Left lobe of liver (tissue), 2 donors: Measurements from ENCODE around the gene EIF4G3. TPM values are rescaled to one million over a fixed set of nuclear protein-coding genes. Genes with fewer than 3 reads are reported as not detected.
"Not testable (repeated sequence)": the region's sequence is repeated elsewhere in the genome, so short reads cannot be mapped to it uniquely, and the experiment has no call there.

ENCODE experiments used
- ATAC-seq: fragments of 200-7000 bp; cut with Tn5 transposase; one replicate; pipeline ENCODE4 v1.9.1; 2020; ENCODE audit warnings: mild to moderate bottlenecking, moderate library complexity
- DNase-seq: peaks from one replicate; pipeline ENCODE4 v3.0.0-alpha.2; 2020; ENCODE audit warnings: low spot score
- total RNA-seq: library from RNA; stranded (reverse); gene quantifications from one replicate; pipeline ENCODE4 v1.2.1, GENCODE V29; 2021
- donor health status: DM: no; HTN: no; CAD: no; lungs with moderate emphysema.
- donor health status: DM: no; HTN: yes; CAD: no.

The EIF4G3 gene
- total RNA-seq, 1 donor from 2014 or later, result 17.1 TPM

- ATAC-seq (no peak), DNase-seq (no peak)
These were observed 13.3 kb upstream of the EIF4G3 start for GRCh38 chr1:21189906-21190500.

GRCh38 chr1:21189421-21189820 lies 12.7 kb upstream of the EIF4G3 start:
- DNase-seq (no peak), ATAC-seq (no peak)

GRCh38 chr1:21188235-21188634 lies 11.5 kb upstream of the EIF4G3 start:
- DNase-seq, result no peak
- no peak for ATAC-seq

- no peak for ATAC-seq
These were observed 8.6 kb upstream of the EIF4G3 start for GRCh38 chr1:21185221-21185731.

DNA sequence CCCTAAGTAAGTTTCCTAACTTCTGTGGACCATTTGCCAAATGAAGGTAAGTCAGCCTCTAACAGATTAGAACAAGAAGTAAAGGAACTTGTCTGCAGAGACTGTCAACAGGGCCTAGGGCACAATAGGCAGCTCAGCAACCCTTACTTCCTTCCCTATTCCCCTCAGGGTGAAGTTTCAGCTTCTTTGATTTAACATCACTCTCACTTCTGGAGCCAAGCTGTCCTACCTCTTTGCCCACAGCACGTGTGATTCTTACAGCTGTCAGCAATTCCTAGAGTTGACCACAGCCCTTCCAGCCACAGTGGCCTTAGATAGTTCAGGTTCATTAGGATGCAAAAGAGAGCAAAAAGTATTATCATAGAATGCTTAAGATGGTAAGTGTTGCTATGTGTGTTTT lies 7.6 kb upstream of the EIF4G3 start:
- DNase-seq, result no peak
- peak; percentile 26 for ATAC-seq

More at GRCh38 chr1:21185221-21185731, 8.6 kb upstream of the EIF4G3 start:
- DNase-seq, result no peak

DNA sequence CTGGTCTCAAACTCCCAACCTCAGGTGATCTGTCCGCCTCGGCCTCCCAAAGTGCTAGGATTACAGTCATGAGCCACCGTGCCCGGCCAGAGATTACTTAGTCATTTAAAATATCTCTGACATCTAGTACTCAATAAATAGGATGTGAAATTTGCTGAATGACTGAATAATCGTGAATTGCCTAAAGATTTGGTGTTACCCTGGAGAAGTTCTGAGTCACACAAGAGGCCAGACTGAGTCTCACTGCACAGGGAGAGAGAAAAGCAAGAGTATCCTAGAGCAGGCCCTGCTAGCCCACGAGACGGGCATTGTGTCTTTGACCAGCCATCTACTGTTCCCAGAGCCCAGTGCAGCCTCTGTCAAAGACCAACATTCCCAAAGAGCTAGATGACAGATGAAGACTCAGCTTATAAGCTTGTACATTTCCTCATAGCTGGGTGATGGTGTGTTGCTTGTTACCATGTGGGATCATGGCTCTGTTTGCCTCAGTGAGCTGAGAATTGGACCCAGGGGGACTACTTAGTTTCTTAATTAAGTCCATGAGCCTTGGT lies 5.6 kb upstream of the EIF4G3 start:
- DNase-seq (no peak), ATAC-seq (no peak)

DNA sequence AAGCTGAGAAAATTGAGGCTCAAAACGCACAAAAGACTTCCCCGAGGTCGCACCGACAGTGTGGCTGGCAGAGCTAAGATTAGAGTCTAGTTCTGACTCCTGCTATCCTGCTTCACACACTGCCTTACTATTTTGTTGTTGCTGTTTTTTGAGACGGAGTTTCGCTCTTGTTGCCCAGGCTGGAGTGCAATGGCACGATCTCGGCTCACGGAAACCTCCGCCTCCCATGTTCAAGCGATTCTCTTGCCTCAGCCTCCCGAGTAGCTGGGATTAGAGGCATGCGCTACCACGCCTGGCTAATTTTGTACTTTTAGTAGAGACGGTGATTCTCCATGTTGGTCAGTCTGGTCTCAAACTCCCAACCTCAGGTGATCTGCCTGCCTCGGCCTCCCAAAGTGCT lies 1.6 kb upstream of the EIF4G3 start:
- not testable (repeated sequence) for DNase-seq, ATAC-seq

- peak; percentile 25 for ATAC-seq
- DNase-seq, result peak; percentile 60
These were observed 771 bp downstream of the EIF4G3 start for GRCh38 chr1:21175670-21176581.

GRCh38 chr1:21175324-21175669 lies 1.4 kb downstream of the EIF4G3 start:
- ATAC-seq, result no peak
- no peak for DNase-seq

GRCh38 chr1:21174654-21175323 lies 1.9 kb downstream of the EIF4G3 start:
- DNase-seq, result no peak
- ATAC-seq, result no peak

DNA sequence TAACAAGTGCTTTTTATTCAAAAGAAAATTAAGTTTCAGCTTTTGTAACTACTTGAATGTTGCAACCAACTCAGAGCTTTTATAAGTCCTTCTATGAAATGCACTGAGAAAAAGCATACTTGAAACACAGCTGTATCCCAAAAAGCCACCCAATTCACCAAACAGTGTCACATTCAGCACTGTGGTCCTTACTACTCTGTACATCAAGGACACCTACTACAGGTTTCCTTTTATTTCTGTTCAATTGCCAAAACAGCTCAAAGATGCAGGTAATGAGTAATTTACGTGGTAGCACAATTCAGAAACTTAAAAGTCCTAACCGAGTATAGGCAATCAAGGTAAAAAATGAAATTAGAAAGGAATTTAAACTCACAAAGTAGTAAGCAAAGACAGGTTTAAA lies 2.5 kb downstream of the EIF4G3 start:
- DNase-seq (no peak), ATAC-seq (no peak)

GRCh38 chr1:21173096-21173495 lies 3.6 kb downstream of the EIF4G3 start:
- ATAC-seq, DNase-seq: not testable (repeated sequence)

GRCh38 chr1:21170837-21171236 lies 5.9 kb downstream of the EIF4G3 start:
- DNase-seq, ATAC-seq: not testable (repeated sequence)

GRCh38 chr1:21168444-21168843 lies 8.3 kb downstream of the EIF4G3 start:
- DNase-seq, result no peak
- no peak for ATAC-seq

DNA sequence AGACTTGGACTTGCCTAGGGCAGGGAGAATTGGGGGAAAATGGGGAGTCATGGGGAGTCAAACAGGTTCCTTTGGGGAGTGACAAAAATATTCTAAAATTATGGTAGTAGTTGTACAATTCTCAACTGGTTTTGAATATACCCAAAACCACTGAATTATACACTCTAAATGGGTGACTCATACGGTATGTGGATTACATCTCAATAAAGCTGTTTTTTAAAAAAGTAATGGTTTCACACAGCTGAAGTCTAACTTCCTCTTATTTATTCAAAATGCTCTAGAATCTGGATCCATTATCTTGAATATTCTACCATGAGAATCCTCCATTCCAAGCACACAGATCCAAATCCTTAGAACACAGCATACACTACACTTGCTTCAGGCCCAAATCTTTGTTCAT lies 11.1 kb downstream of the EIF4G3 start:
- ATAC-seq (no peak), DNase-seq (no peak)

DNA sequence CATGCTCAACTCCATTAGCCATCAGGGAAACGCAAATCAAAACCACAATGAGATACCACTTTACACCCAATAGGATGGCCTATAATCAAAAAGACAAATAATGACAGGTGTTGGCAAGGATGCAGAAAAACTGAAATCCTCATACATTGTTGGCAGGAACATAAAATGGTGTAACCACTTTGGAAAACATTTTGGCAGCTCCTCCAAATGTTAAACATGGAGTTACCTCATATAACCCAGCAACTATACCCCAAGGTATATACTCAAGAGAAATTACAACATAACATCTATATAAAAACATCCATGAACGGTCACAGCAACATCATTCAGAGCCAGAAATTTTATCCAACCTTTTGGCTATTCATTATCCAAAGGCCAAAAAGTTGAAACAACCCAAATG lies 11.6 kb downstream of the EIF4G3 start:
- DNase-seq, result no peak
- ATAC-seq, result no peak

GRCh38 chr1:21164266-21164665 lies 12.4 kb downstream of the EIF4G3 start:
- DNase-seq, result no peak
- ATAC-seq, result no peak

- DNase-seq, result no peak
- ATAC-seq, result peak; percentile 76
These were observed 13.8 kb downstream of the EIF4G3 start for GRCh38 chr1:21162740-21163464.

- no peak for ATAC-seq
- no peak for DNase-seq
These were observed 14.9 kb downstream of the EIF4G3 start for GRCh38 chr1:21161842-21162241.

GRCh38 chr1:21160263-21160796 lies 16.4 kb downstream of the EIF4G3 start:
- no peak for DNase-seq
- no peak for ATAC-seq
